Esophagus squamous epithelium (tissue), 5 donors: ENCODE results near the gene CDK16. TPM values are rescaled to one million over a fixed set of nuclear protein-coding genes. Genes with fewer than 3 reads are reported as not detected.
A peak's percentile ranks its signal among the peaks of the same experiment; 100 is the strongest.

Experiments used
- DNase-seq: peaks from one replicate; lab custom pipeline; 2025; lab: John Stamatoyannopoulos, UW
- H3K27ac ChIP-seq, 4 donors: fragments of 200-600 bp; sonication (generic); one replicate each; pipeline ENCODE4 v1.5.1; 2016 to 2019; ENCODE audit warnings: mild to moderate bottlenecking in 1 of 4
- H3K27me3 ChIP-seq, 4 donors: fragments of 200-600 bp; sonication (generic); 1 replicate in 3 of 4; 2 replicates in 1 of 4; pipeline versions ENCODE4 v1.5.1 to v1.6.0; 2017 to 2021; ENCODE audit warnings: antibody characterized with exemption in 1 of 4
- H3K36me3 ChIP-seq, 3 donors: fragments of 200-600 bp; sonication (generic); one replicate each; pipeline ENCODE4 v1.5.1; 2016 to 2019
- H3K4me1 ChIP-seq, 3 donors: fragments of 200-600 bp; sonication (generic); one replicate each; pipeline ENCODE4 v1.5.1; 2017 to 2019
- H3K4me3 ChIP-seq, 4 donors: fragments of 200-600 bp; sonication (generic); 1 replicate in 3 of 4; 2 replicates in 1 of 4; pipeline ENCODE4 v1.5.1; 2016 to 2019; ENCODE audit warnings: mild to moderate bottlenecking in 2 of 4, moderate library complexity in 1 of 4
- H3K9me3 ChIP-seq, 3 donors: fragments of 200-600 bp; sonication (generic); one replicate each; pipeline ENCODE4 v1.5.1; 2016 to 2019
- CTCF ChIP-seq, 6 experiments: fragments of 450-650 bp in 4 of 6; fragments of 200-600 bp in 2 of 6; sonication (generic) in 2 of 6; IDR thresholded peaks; one replicate each; pipeline ENCODE4 v1.5.1; 2016 to 2019; ENCODE audit warnings: antibody characterized with exemption in 6 of 6, mild to moderate bottlenecking in 4 of 6, moderate library complexity in 4 of 6
- POLR2A ChIP-seq, 4 donors: fragments of 450-650 bp; IDR thresholded peaks; one replicate each; pipeline ENCODE4 v1.6.1; 2017; ENCODE audit warnings: antibody characterized with exemption in 4 of 4, mild to moderate bottlenecking in 4 of 4, moderate library complexity in 3 of 4
- WGBS, 2 donors: methylation state at CpG; one replicate each; pipeline ENCODE4 v1.1.5; 2018; 5-methylcytosine and 5-hydroxymethylcytosine counted together
- intact Hi-C: fragments of 100-400 bp; cut with DNase I; formaldehyde crosslinking; loops from one replicate; pipeline ENCODE4 v1.15.0; 2022
- total RNA-seq, 4 donors: library from RNA; depleted of rRNA; stranded (reverse); fragments of >200 nt; gene quantifications; one replicate each; pipeline ENCODE4 v1.1.0, GENCODE V29; 2016
- donor health status: DM: yes; HTN: yes; CAD: no.

The CDK16 gene
- total RNA-seq, 4 donors from 2014 or later = 78.1 to 115 (median 99.4) TPM

- H3K36me3 ChIP-seq = peaks cover 43 to 64% (median 53%) of the 10 kb centered on the region in 3 donors
- 91 to 96% methylated on average over 8 to 9 of the region's 10 CpGs for WGBS, 2 donors
- no peaks in the 10 kb centered on the region for H3K9me3 ChIP-seq
- no peak for DNase-seq
- no peak for TF ChIP-seq POLR2A (IDR thresholded peaks at IDR 0.05)
- TF ChIP-seq CTCF (IDR thresholded peaks at IDR 0.05) = no peak
- H3K4me1 ChIP-seq = peaks cover 19 to 69% (median 41%) of the 10 kb centered on the region in 3 donors
- no peaks in the 10 kb centered on the region for H3K27me3 ChIP-seq
- intact Hi-C loops = no loop called here
- no peak overlapping the region for H3K4me3 ChIP-seq
- peak overlapping the region; percentile 16 to 85 (median 58) for H3K27ac ChIP-seq
Observed at GRCh38 chrX:47199286-47199685, 19.2 kb upstream of the CDK16 start.

- 56 to 61% methylated on average over 5 to 8 of the region's 9 CpGs for WGBS, 2 donors
- intact Hi-C loops = loop anchor here (10.0 kb wide), 1 partner anchor 184 kb away; no protein-coding TSS in a partner anchor
Observed at GRCh38 chrX:47200385-47201150, 17.9 kb upstream of the CDK16 start.

DNA sequence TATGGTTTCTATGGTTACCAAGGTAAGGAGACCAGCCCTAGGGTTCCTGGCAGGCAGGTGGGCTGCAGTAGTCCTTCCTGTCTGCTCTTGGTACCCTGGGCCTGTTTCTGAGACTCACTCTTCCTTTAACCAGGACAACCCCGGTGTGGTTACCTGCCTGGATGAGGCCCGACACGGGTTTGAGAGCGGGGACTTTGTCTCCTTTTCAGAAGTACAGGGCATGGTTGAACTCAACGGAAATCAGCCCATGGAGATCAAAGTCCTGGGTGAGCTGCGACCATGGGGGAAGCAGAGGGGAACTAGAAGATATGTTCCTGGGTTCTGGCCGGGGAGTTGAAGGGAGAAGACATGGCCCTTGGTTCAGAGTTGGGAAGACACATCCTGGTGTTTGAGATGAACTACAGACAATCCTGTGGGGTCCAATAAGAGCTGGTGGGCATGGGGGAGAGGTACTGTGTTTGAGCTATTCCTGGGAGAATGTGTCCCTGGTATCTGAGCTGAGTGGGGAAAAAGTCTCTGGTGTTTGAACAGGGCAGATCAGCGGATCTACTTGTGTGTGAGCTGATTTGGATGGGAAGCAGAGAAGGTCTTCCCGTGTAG, 17.0 kb upstream of the CDK16 start:
- H3K27ac ChIP-seq = peak overlapping the region; percentile 68 to 85 (median 80)

More at GRCh38 chrX:47200385-47201150, 17.9 kb upstream of the CDK16 start:
- TF ChIP-seq CTCF (IDR thresholded peaks at IDR 0.05) = peak in 5 of 6 experiments; percentile 7 to 53 (median 17)
- no peak for TF ChIP-seq POLR2A (IDR thresholded peaks at IDR 0.05)
- Histone ChIP-seq H3K27me3 (no peaks in the 10 kb centered on the region), H3K4me1 (peaks cover 6 to 57% (median 28%) of the 10 kb centered on the region in 3 donors), H3K36me3 (peaks cover 50 to 77% (median 65%) of the 10 kb centered on the region in 3 donors), H3K27ac (peak overlapping the region; percentile 68 to 85 (median 80)), H3K9me3 (no peaks in the 10 kb centered on the region), H3K4me3 (no peak overlapping the region)
- DNase-seq = no peak

GRCh38 chrX:47202316-47202715, 16.2 kb upstream of the CDK16 start:
- 98% methylated on average over 5 of the region's 11 CpGs; no CpG with 5 or more reads in 1 of the 2 donors for WGBS, 2 donors
- intact Hi-C loops = loop anchor here (10.0 kb wide), 1 partner anchor 182 kb away; no protein-coding TSS in a partner anchor

More for the DNA sequence above, 17.0 kb upstream of the CDK16 start:
- DNase-seq = no peak
- Histone ChIP-seq H3K36me3 (peaks cover 58 to 86% (median 74%) of the 10 kb centered on the region in 3 donors), H3K9me3 (no peaks in the 10 kb centered on the region), H3K27me3 (no peaks in the 10 kb centered on the region), H3K4me1 (peaks cover 0 to 48% (median 20%) of the 10 kb centered on the region in 3 donors), H3K4me3 (no peak overlapping the region)
- intact Hi-C loops = loop anchor here (10.0 kb wide), 1 partner anchor 183 kb away; no protein-coding TSS in a partner anchor
- WGBS, 2 donors = 97% methylated on average over 5 of the region's 9 CpGs; no CpG with 5 or more reads in 1 of the 2 donors
- TF ChIP-seq POLR2A (IDR thresholded peaks at IDR 0.05) (no peak), CTCF (IDR thresholded peaks at IDR 0.05) (no peak)

More at GRCh38 chrX:47202316-47202715, 16.2 kb upstream of the CDK16 start:
- H3K4me1 ChIP-seq = peaks cover 0 to 39% (median 12%) of the 10 kb centered on the region in 3 donors
- no peak for TF ChIP-seq CTCF (IDR thresholded peaks at IDR 0.05)
- no peak for TF ChIP-seq POLR2A (IDR thresholded peaks at IDR 0.05)
- no peak overlapping the region for H3K4me3 ChIP-seq
- no peaks in the 10 kb centered on the region for H3K9me3 ChIP-seq
- H3K36me3 ChIP-seq = peaks cover 65 to 94% (median 78%) of the 10 kb centered on the region in 3 donors
- H3K27ac ChIP-seq = no peak overlapping the region
- DNase-seq = no peak
- no peaks in the 10 kb centered on the region for H3K27me3 ChIP-seq
